CD4-positive, CD25-positive, alpha-beta regulatory T cell (primary cell): ENCODE results near the gene CD6. TPM values are rescaled to one million over a fixed set of nuclear protein-coding genes. Genes with fewer than 3 reads are reported as not detected.

Source experiments
- ATAC-seq, 2 donors: fragments of 150-1000 bp; cut with Tn5 transposase; one replicate each; pipeline ENCODE4 v1.10.0; 2021; ENCODE audit warnings: low read depth in 2 of 2, moderate number of reproducible peaks in 2 of 2, moderate library complexity in 1 of 2
- DNase-seq, 3 donors: peaks; one replicate each; pipeline versions ENCODE4 v3.0.0 to v3.0.0-alpha.2; 2012 to 2022; ENCODE audit warnings: mixed read lengths in 1 of 3
- H3K27ac ChIP-seq: one replicate; pipeline ENCODE4 v1.7.0; 2013; ENCODE audit warnings: mild to moderate bottlenecking, low read length; ENCODE audit not compliant: insufficient read depth, poor library complexity, severe bottlenecking
- H3K27me3 ChIP-seq: one replicate; pipeline ENCODE4 v1.7.0; 2013; ENCODE audit warnings: low read length; ENCODE audit not compliant: control insufficient read depth, insufficient read depth
- H3K36me3 ChIP-seq: one replicate; pipeline ENCODE4 v1.7.0; 2013; ENCODE audit warnings: mild to moderate bottlenecking, low read length, moderate library complexity; ENCODE audit not compliant: control insufficient read depth, insufficient read depth
- H3K4me1 ChIP-seq: 2 replicates; pipeline ENCODE4 v1.7.0; 2013; ENCODE audit warnings: mild to moderate bottlenecking, low read length; ENCODE audit not compliant: insufficient read depth, control insufficient read depth, poor library complexity, severe bottlenecking
- H3K4me3 ChIP-seq: one replicate; pipeline ENCODE4 v1.7.0; 2013; ENCODE audit warnings: low read depth, mild to moderate bottlenecking, low read length, moderate library complexity
- H3K9me3 ChIP-seq, 2 experiments: 1 replicate in 1 of 2; 2 replicates in 1 of 2; pipeline ENCODE4 v1.7.0; 2013; ENCODE audit warnings: low read length in 2 of 2, mild to moderate bottlenecking in 1 of 2, moderate library complexity in 1 of 2; ENCODE audit not compliant: control insufficient read depth in 2 of 2
- H3K27ac Mint-ChIP-seq, 3 donors: one replicate each; pipeline ENCODE4 v1.8.0; 2020 to 2022; ENCODE audit warnings: mild to moderate bottlenecking in 3 of 3, mixed read lengths in 3 of 3, moderate library complexity in 2 of 3
- H3K27me3 Mint-ChIP-seq: one replicate; pipeline ENCODE4 v1.8.0; 2022; ENCODE audit warnings: mild to moderate bottlenecking, mixed read lengths
- H3K36me3 Mint-ChIP-seq: one replicate; pipeline ENCODE4 v1.8.0; 2020; ENCODE audit warnings: mixed read lengths
- H3K4me1 Mint-ChIP-seq, 4 donors: one replicate each; pipeline ENCODE4 v1.8.0; 2020 to 2022; ENCODE audit warnings: mixed read lengths in 4 of 4, mild to moderate bottlenecking in 1 of 4
- H3K4me3 Mint-ChIP-seq, 4 donors: one replicate each; pipeline ENCODE4 v1.8.0; 2020 to 2022; ENCODE audit warnings: mild to moderate bottlenecking in 4 of 4, mixed read lengths in 4 of 4, moderate library complexity in 3 of 4
- H3K9me3 Mint-ChIP-seq, 7 donors: one replicate each; pipeline ENCODE4 v1.8.0; 2020 to 2022; ENCODE audit warnings: mixed read lengths in 7 of 7, mild to moderate bottlenecking in 3 of 7, moderate library complexity in 2 of 7
- polyA plus RNA-seq, 4 donors: library from polyadenylated mRNA; unstranded; fragments of 300-500 nt; fragmentation: Illumina TruSeq; gene quantifications; one replicate each; pipeline ENCODE4 v1.2.3, GENCODE V29; 2021
- total RNA-seq: library from RNA; stranded (reverse); gene quantifications from one replicate; pipeline ENCODE4 v1.2.3, GENCODE V29; 2022

Gene CD6
- total and polyA plus RNA-seq, 5 donors from 2014 or later: 108 to 398 (median 138) TPM

DNA sequence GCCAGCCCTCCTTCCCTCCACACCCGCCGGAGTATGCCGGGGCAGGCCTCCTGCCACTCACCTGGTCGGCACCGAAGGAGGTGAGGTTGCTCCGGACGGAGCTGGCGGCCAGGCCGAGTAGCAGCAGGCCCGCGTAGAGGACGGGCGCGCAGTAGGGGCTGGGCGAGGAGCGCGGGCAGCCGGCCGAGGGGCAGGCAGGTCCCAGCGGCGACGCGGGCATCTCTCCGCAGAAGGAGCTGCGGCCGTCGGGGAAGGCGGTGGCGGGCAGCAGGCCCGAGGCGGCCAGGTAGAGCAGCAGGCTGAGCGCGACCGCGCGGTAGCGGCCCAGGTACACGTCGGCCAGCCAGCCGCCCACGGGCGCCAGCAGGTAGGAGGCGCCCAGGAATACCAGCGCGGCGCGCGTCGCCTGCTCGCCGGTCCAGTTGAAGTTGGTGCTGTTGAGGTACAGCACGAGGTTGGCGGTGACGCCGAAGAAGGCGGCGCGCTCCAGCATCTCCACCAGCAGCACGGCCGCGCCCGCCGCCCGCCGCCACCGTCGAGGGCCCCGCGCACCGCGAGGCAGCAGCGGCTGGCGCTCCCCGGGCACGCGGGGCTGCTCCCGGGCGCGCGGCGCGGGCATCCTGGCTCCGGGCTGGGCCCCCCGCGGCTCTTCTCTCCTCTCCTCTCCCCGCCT, 20.4 kb upstream of the CD6 start:
- peaks cover 37% of the 10 kb centered on the region for H3K27me3 Mint-ChIP-seq
- no peak overlapping the region for H3K27ac ChIP-seq

DNA sequence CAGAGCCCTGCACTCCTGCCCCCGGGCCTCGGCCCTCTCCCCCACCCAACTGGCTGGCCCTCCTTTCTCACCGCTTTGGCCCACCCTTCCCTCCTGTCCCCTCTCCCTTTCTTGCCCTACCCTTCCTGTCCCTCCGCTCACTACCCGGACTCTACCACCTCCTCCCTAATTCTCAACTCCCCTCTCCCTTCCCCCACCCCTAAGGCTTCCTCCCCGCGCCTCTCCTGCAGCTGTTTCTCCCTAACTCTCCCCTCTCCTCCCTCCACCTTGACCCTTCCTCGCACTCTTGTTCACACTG, 19.9 kb upstream of the CD6 start:
- peaks cover 5% of the 10 kb centered on the region for H3K27me3 ChIP-seq
- Mint-ChIP-seq H3K4me1 (peaks cover 0 to 20% (median 4%) of the 10 kb centered on the region in 4 donors), H3K36me3 (no peaks in the 10 kb centered on the region), H3K4me3 (peak overlapping the region in 2 of 4 donors; percentile 74 to 80), H3K9me3 (peaks cover 0 to 1% (median 0%) of the 10 kb centered on the region in 7 donors), H3K27ac (no peak overlapping the region), H3K27me3 (peaks cover 36% of the 10 kb centered on the region)
- no peaks in the 10 kb centered on the region for H3K36me3 ChIP-seq
- DNase-seq: no peak
- no peak overlapping the region for H3K27ac ChIP-seq
- H3K9me3 ChIP-seq: no peaks in the 10 kb centered on the region
- no peak overlapping the region for H3K4me3 ChIP-seq
- ATAC-seq: no peak
- peaks cover 12% of the 10 kb centered on the region for H3K4me1 ChIP-seq

More for the DNA sequence above, 20.4 kb upstream of the CD6 start:
- DNase-seq (peak in 2 of 3 donors; percentile 9 to 29), ATAC-seq (peak in 1 of 2 donors; percentile 15)
- Histone ChIP-seq H3K9me3 (no peaks in the 10 kb centered on the region), H3K36me3 (no peaks in the 10 kb centered on the region), H3K4me1 (peaks cover 12% of the 10 kb centered on the region), H3K4me3 (no peak overlapping the region), H3K27me3 (peaks cover 5% of the 10 kb centered on the region)
- H3K36me3 Mint-ChIP-seq: no peaks in the 10 kb centered on the region
- peaks cover 0 to 20% (median 4%) of the 10 kb centered on the region in 4 donors for H3K4me1 Mint-ChIP-seq
- no peak overlapping the region for H3K27ac Mint-ChIP-seq
- H3K9me3 Mint-ChIP-seq: peaks cover 0 to 1% (median 0%) of the 10 kb centered on the region in 7 donors
- H3K4me3 Mint-ChIP-seq: no peak overlapping the region

DNA sequence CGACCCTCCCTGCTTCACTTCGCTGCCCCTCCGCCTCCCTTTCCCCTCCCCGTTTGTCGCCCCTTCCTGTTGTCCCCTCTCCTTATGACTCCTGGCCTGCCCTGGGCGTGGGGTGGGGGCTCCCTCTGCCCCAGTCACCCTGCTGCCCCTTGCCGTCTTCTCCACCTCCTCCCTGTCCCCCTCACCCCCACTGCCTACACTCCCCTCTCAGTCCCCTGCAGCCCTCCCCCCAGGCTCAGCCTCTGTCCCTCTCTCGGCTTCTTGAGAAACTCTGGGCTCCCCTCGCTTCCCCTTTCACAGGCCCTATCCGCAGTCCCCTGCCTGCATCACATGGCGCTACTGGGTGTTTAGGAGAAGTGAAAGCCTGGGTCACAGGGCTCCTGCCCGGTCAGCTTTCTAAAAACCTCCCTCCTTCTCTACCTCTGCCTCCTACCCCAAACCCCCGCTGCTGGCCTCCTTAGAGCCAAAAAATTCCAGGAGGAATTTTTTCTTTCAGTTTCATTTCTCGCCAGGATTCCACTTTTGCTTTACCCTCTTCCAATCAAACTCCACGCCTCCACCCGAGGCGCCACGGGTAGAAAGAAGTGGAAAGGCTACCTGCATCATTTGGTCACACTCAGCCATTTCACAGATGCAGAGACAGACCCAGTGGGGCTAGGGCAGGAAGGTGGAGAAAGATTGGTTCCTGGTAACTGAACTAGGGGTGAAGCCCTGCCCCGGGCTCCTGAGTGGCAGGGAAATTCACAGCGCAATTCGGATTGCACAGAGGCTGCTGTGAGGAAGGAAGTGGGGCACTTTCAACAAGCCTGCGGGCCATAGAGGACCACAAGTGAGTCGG, 19.4 kb upstream of the CD6 start, which contains the start of gene SLC15A3:
TSS of gene SLC15A3 (minus strand) at position 273 of the 838 bp plus-strand sequence. CDS start 625 bp downstream, outside the sequence.
- Histone ChIP-seq H3K4me1 (peaks cover 12% of the 10 kb centered on the region), H3K36me3 (no peaks in the 10 kb centered on the region), H3K27ac (no peak within 1 kb of the TSS), H3K9me3 (no peaks in the 10 kb centered on the region), H3K27me3 (peaks cover 5% of the 10 kb centered on the region), H3K4me3 (no peak within 1 kb of the TSS)
- ATAC-seq (peak; percentile 63 to 66), DNase-seq (peak in 1 of 3 donors; percentile 14)
- Mint-ChIP-seq H3K4me1 (peaks cover 0 to 20% (median 4%) of the 10 kb centered on the region in 4 donors), H3K36me3 (no peaks in the 10 kb centered on the region), H3K4me3 (peak within 1 kb of the TSS in 3 of 4 donors; percentile 35 to 80 (median 74)), H3K27ac (peak within 1 kb of the TSS in 2 of 3 donors; percentile 42 to 69), H3K9me3 (peaks cover 0 to 1% (median 0%) of the 10 kb centered on the region in 7 donors), H3K27me3 (peaks cover 41% of the 10 kb centered on the region)

DNA sequence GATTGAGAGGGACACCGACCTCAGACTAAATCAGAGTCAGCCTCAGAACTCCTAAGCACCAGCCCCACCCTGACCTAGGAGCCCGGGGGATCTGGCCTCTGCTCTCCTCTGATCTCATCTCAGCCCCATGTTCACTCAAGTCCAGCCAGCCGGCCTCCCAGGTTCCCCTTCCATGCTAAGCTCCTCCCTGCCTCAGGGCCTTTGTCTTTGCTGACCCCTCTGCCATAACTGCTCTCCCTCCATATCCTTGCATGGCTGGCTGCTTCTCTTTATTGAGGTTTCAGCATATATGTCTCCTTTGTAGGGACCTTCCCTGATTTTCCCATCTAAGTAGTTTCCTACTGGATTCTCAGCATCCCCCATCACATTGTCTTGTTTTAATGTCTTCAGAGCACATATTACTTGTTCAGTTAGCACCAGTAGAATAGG, 18.7 kb upstream of the CD6 start:
- Mint-ChIP-seq H3K27ac (peak overlapping the region in 1 of 3 donors; percentile 26), H3K27me3 (peaks cover 47% of the 10 kb centered on the region), H3K36me3 (no peaks in the 10 kb centered on the region), H3K9me3 (peaks cover 0 to 1% (median 0%) of the 10 kb centered on the region in 7 donors), H3K4me3 (peak overlapping the region in 1 of 4 donors; percentile 28), H3K4me1 (peaks cover 0 to 20% (median 4%) of the 10 kb centered on the region in 4 donors)
- Histone ChIP-seq H3K36me3 (no peaks in the 10 kb centered on the region), H3K27ac (no peak overlapping the region), H3K4me1 (peaks cover 12% of the 10 kb centered on the region), H3K4me3 (no peak overlapping the region), H3K9me3 (no peaks in the 10 kb centered on the region), H3K27me3 (peaks cover 5% of the 10 kb centered on the region)
- DNase-seq (no peak), ATAC-seq (no peak)

DNA sequence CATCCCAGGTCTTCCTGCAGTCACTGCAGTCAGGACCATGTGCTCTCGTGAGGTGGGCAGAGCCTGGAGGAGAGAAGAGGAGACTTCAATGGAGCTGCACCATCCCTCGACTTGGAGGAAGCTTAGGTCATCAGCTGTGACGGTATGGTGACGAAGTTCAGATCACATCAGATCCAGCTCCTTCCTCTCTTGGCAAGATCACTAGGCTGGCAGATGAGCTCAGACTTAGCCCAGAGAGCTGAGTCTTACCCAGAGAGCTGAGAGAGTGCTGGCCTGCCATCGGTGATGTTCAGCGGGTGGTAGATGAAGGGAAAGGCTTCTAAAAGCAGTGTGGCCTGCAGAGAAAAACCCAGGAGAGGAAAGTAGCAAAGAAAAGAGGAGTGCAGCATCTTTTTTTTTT, 17.7 kb upstream of the CD6 start:
- H3K36me3 ChIP-seq: no peaks in the 10 kb centered on the region
- H3K9me3 Mint-ChIP-seq: peaks cover 0 to 1% (median 0%) of the 10 kb centered on the region in 7 donors
- no peaks in the 10 kb centered on the region for H3K36me3 Mint-ChIP-seq
- peaks cover 52% of the 10 kb centered on the region for H3K27me3 Mint-ChIP-seq
- peak overlapping the region in 1 of 3 donors; percentile 84 for H3K27ac Mint-ChIP-seq
- DNase-seq: no peak
- H3K27ac ChIP-seq: no peak overlapping the region
- no peak overlapping the region for H3K4me3 ChIP-seq
- H3K4me1 Mint-ChIP-seq: peaks cover 0 to 20% (median 4%) of the 10 kb centered on the region in 4 donors
- no peak overlapping the region for H3K4me3 Mint-ChIP-seq
- no peak for ATAC-seq
- peaks cover 5% of the 10 kb centered on the region for H3K27me3 ChIP-seq
- H3K4me1 ChIP-seq: peaks cover 12% of the 10 kb centered on the region
- no peaks in the 10 kb centered on the region for H3K9me3 ChIP-seq

DNA sequence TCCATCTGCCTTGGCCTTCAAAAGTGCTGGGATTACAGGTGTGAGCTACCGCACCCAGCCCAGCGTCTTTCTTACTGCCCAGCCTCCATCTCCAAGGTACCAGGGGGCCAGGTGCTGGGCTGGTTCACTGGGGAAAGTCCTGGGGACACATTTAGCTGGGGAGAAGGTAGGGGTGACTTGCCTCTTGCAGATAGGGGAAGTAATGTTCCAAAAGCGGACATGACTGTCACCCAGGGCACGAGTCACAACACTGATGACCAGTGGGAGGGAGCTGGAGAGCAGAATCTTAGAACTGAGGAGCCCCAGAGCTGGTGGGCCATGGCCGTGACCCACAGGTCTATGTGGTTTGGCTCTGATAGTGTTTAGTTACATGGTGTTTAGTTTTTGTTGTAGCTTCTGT, 17.1 kb upstream of the CD6 start:
- Histone ChIP-seq H3K4me3 (no peak overlapping the region), H3K27ac (no peak overlapping the region), H3K9me3 (no peaks in the 10 kb centered on the region), H3K4me1 (peaks cover 12% of the 10 kb centered on the region), H3K36me3 (no peaks in the 10 kb centered on the region), H3K27me3 (peaks cover 5% of the 10 kb centered on the region)
- Mint-ChIP-seq H3K27me3 (peaks cover 54% of the 10 kb centered on the region), H3K36me3 (no peaks in the 10 kb centered on the region), H3K27ac (peak overlapping the region in 1 of 3 donors; percentile 69), H3K9me3 (peaks cover 0 to 1% (median 0%) of the 10 kb centered on the region in 7 donors), H3K4me3 (no peak overlapping the region), H3K4me1 (peaks cover 0 to 20% (median 4%) of the 10 kb centered on the region in 4 donors)
- ATAC-seq (no peak), DNase-seq (no peak)

DNA sequence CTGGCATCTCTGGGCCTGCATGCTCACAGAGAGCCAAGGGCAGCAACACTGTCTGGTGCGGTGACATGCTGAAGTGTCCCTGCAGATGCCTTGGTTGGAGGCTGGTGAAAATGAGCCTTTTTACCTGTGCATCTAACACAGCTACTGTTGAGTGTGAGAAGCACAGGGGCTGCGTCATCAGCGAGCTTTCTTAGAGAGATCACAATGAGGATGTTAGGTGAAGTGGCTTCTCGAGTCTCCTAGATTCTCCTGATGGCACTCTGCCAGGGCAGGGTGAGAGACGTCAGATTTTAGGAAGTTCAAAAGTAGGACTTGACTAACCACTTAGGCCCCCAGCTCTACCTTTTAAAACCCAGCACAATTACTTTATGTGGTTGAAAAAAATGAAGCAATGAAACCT, 15.9 kb upstream of the CD6 start:
- Histone ChIP-seq H3K27ac (no peak overlapping the region), H3K9me3 (no peaks in the 10 kb centered on the region), H3K4me1 (peaks cover 12% of the 10 kb centered on the region), H3K4me3 (no peak overlapping the region), H3K27me3 (peaks cover 10% of the 10 kb centered on the region), H3K36me3 (no peaks in the 10 kb centered on the region)
- H3K9me3 Mint-ChIP-seq: peaks cover 0 to 3% (median 0%) of the 10 kb centered on the region in 7 donors
- ATAC-seq (no peak), DNase-seq (no peak)
- H3K36me3 Mint-ChIP-seq: no peaks in the 10 kb centered on the region
- peak overlapping the region in 1 of 3 donors; percentile 20 for H3K27ac Mint-ChIP-seq
- peaks cover 52% of the 10 kb centered on the region for H3K27me3 Mint-ChIP-seq
- peaks cover 0 to 15% (median 4%) of the 10 kb centered on the region in 4 donors for H3K4me1 Mint-ChIP-seq
- no peak overlapping the region for H3K4me3 Mint-ChIP-seq
